DOHH2 (cell line): ENCODE results near the gene MSMP.

Experiments
- H3F3A ChIP-seq: fragments of 200-600 bp; sonication (generic), shearing (Covaris generic); 2 replicates; pipeline ENCODE4 v1.6.0; 2016; ENCODE audit warnings: antibody characterized with exemption, mild to moderate bottlenecking; ENCODE audit not compliant: control insufficient read depth, insufficient read depth
- H3K27ac ChIP-seq: fragments of 200-600 bp; sonication (generic); 2 replicates; pipeline ENCODE4 v1.5.1; 2014; ENCODE audit warnings: low read depth, mild to moderate bottlenecking, low read length, moderate library complexity
- H3K27me3 ChIP-seq: fragments of 200-600 bp; sonication (generic); 2 replicates; pipeline ENCODE4 v1.6.1; 2014; ENCODE audit warnings: mild to moderate bottlenecking, low read length, mixed read lengths; ENCODE audit not compliant: control insufficient read depth
- H3K36me3 ChIP-seq: fragments of 200-600 bp; sonication (generic); 2 replicates; pipeline ENCODE4 v1.6.1; 2014; ENCODE audit warnings: mild to moderate bottlenecking, low read length, moderate library complexity, mixed read lengths; ENCODE audit not compliant: control insufficient read depth
- H3K4me1 ChIP-seq: fragments of 200-600 bp; sonication (generic); 2 replicates; pipeline ENCODE4 v1.6.1; 2014; ENCODE audit warnings: mild to moderate bottlenecking, low read length, mixed read lengths; ENCODE audit not compliant: control insufficient read depth
- H3K4me2 ChIP-seq: fragments of 200-600 bp; sonication (generic); 2 replicates; pipeline ENCODE4 v1.6.0; 2014; ENCODE audit warnings: mild to moderate bottlenecking, low read length, moderate library complexity
- H3K4me3 ChIP-seq: fragments of 200-600 bp; sonication (generic); 2 replicates; pipeline ENCODE4 v1.5.1; 2014; ENCODE audit warnings: mild to moderate bottlenecking, low read length, mixed read lengths
- H3K79me2 ChIP-seq: fragments of 200-600 bp; sonication (generic); 2 replicates; pipeline ENCODE4 v1.6.1; 2014; ENCODE audit warnings: mild to moderate bottlenecking, low read length, mixed read lengths; ENCODE audit not compliant: control insufficient read depth
- H3K9me2 ChIP-seq: fragments of 200-600 bp; sonication (generic); replicated peaks from 2 replicates; pipeline ENCODE4 v1.6.1; 2014; ENCODE audit warnings: mild to moderate bottlenecking, low read length, mixed read lengths; ENCODE audit not compliant: control insufficient read depth
- H3K9me3 ChIP-seq: fragments of 200-600 bp; sonication (generic); 2 replicates; pipeline ENCODE4 v1.6.1; 2014; ENCODE audit warnings: antibody characterized with exemption, low read length, mixed read lengths; ENCODE audit not compliant: control insufficient read depth, insufficient read depth
- H4K20me1 ChIP-seq: fragments of 200-600 bp; sonication (generic); 2 replicates; pipeline ENCODE4 v1.6.0; 2014; ENCODE audit warnings: low read depth, mild to moderate bottlenecking, antibody characterized with exemption, low read length, moderate library complexity; ENCODE audit not compliant: control insufficient read depth, insufficient read depth
- EZH2phosphoT487 ChIP-seq: fragments of 200-600 bp; sonication (generic); IDR thresholded peaks from 2 replicates; pipeline ENCODE4 v1.6.1; 2017; ENCODE audit warnings: borderline replicate concordance, mild to moderate bottlenecking, antibody characterized with exemption, low read length, moderate library complexity, mixed read lengths
- TF ChIP-seq, protein P1 (sequence below): fragments of 200-600 bp; sonication (generic); IDR thresholded peaks from one replicate; pipeline ENCODE4 v1.5.1; 2014; ENCODE audit warnings: antibody characterized with exemption, mild to moderate bottlenecking, low read depth, low read length; ENCODE audit not compliant: poor library complexity, severe bottlenecking

Gene MSMP

DNA sequence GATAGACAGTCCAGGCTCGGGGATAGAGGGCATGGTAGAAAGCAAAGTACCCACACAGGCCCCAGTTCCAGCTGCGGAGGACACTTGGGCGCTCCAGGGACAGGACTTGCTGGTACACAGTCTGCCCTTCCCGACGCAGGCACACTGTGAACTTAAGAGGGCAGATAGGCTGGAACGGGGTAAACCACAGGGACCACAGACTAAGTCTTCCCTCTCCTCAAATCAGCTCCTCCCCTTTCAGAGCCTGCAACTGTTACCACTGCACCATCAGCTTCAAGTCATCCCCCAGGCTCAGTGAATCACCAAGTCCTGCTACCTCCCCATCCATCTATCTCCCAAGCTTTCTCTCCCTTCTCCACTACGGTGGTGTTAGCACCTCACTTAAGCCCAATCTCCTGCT lies 12.3 kb downstream of the MSMP start:
- Histone ChIP-seq H3F3A (no peaks in the 10 kb centered on the region; the same call in 1 of the 2 replicates), H3K4me2 (no peak overlapping the region), H3K79me2 (peaks cover 11% of the 10 kb centered on the region), H3K36me3 (peaks cover 73% of the 10 kb centered on the region), H3K4me3 (no peak overlapping the region), H3K9me3 (no peaks in the 10 kb centered on the region), H3K27me3 (no peaks in the 10 kb centered on the region), H3K4me1 (peaks cover 11% of the 10 kb centered on the region), H3K9me2 (no peaks in the 10 kb centered on the region), H3K27ac (no peak overlapping the region), H4K20me1 (no peaks in the 10 kb centered on the region)
- TF ChIP-seq EZH2phosphoT487, result no peak
- TF ChIP-seq, protein P1, sequence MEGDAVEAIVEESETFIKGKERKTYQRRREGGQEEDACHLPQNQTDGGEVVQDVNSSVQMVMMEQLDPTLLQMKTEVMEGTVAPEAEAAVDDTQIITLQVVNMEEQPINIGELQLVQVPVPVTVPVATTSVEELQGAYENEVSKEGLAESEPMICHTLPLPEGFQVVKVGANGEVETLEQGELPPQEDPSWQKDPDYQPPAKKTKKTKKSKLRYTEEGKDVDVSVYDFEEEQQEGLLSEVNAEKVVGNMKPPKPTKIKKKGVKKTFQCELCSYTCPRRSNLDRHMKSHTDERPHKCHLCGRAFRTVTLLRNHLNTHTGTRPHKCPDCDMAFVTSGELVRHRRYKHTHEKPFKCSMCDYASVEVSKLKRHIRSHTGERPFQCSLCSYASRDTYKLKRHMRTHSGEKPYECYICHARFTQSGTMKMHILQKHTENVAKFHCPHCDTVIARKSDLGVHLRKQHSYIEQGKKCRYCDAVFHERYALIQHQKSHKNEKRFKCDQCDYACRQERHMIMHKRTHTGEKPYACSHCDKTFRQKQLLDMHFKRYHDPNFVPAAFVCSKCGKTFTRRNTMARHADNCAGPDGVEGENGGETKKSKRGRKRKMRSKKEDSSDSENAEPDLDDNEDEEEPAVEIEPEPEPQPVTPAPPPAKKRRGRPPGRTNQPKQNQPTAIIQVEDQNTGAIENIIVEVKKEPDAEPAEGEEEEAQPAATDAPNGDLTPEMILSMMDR, result no peak

DNA sequence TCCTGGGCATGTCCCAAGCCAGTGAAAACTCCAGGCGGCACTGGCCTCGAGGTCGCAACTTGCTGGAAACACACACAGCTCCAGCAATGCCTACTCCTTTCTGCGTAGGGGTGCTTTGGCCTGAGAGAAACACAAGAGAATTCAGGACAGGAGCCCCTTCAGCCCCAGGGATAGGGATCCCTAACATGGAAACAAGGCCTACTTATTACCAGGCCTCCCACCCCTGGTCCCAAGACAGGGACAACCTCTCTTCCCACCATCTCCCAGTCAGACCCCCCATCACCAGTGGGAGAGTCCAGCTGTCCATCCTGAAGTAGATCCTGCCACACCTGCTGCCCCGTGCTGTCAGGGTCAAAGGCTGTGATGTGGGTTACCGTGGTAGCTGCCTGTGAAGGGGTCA lies 13.8 kb downstream of the MSMP start:
- H3K9me2 ChIP-seq, result no peaks in the 10 kb centered on the region
- H3K9me3 ChIP-seq, result no peaks in the 10 kb centered on the region

DNA sequence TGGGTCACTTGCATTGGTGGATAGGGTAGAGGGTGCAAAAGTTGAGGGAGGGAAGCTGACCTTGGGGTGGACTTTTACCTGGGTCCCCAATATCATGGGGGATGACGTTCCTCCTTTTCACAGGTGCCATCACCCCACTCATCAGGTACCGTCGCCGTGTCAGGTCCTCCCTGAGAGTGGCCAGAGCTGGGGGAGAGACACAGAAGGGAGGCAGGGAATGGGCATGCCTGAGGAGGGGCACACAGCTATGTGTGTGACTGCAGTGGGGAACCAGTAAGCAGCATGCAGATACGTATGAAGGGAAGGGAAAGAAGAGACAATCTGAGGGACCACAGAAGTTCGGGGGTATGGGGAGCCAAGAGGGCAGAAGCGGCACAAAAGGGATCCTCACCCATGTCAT lies 15.2 kb downstream of the MSMP start:
- Histone ChIP-seq H3K4me1 (peaks cover 10% of the 10 kb centered on the region), H3K27ac (no peak overlapping the region), H3K27me3 (no peaks in the 10 kb centered on the region), H3K36me3 (peaks cover 83% of the 10 kb centered on the region), H3K79me2 (no peaks in the 10 kb centered on the region; the same call in 1 of the 2 replicates), H3K9me3 (no peaks in the 10 kb centered on the region), H3K4me2 (no peak overlapping the region), H4K20me1 (peaks cover 5% of the 10 kb centered on the region; the same call in 1 of the 2 replicates), H3K9me2 (no peaks in the 10 kb centered on the region), H3F3A (no peaks in the 10 kb centered on the region), H3K4me3 (no peak overlapping the region)
- no peak for TF ChIP-seq EZH2phosphoT487
- TF ChIP-seq, protein P1, result no peak

More for the DNA sequence above, 13.8 kb downstream of the MSMP start:
- TF ChIP-seq, protein P1, result no peak
- TF ChIP-seq EZH2phosphoT487, result no peak
- H3K4me3 ChIP-seq, result no peak overlapping the region
- H3K79me2 ChIP-seq, result no peaks in the 10 kb centered on the region; the same call in 1 of the 2 replicates
- peaks cover 5% of the 10 kb centered on the region; the same call in 1 of the 2 replicates for H4K20me1 ChIP-seq
- H3F3A ChIP-seq, result no peaks in the 10 kb centered on the region; the same call in 1 of the 2 replicates
- H3K4me1 ChIP-seq, result peaks cover 5% of the 10 kb centered on the region; the same call in 1 of the 2 replicates
- no peak overlapping the region for H3K4me2 ChIP-seq
- no peak overlapping the region for H3K27ac ChIP-seq
- no peaks in the 10 kb centered on the region for H3K27me3 ChIP-seq
- H3K36me3 ChIP-seq, result peaks cover 87% of the 10 kb centered on the region
